Ishikawa (cell line): ENCODE measurements around the gene CD82.

Source experiments
- CEBPB ChIP-seq: IDR thresholded peaks from 2 replicates; pipeline ENCODE4 v1.6.1; 2012
- CREB1 ChIP-seq: IDR thresholded peaks from 2 replicates; pipeline ENCODE4 v1.6.1; 2012; ENCODE audit warnings: low read depth
- EGR1 ChIP-seq: IDR thresholded peaks from 2 replicates; pipeline ENCODE4 v1.6.1; 2012
- EP300 ChIP-seq: IDR thresholded peaks from 2 replicates; pipeline ENCODE4 v1.6.1; 2012; ENCODE audit warnings: borderline replicate concordance
- FOXM1 ChIP-seq: IDR thresholded peaks from 2 replicates; pipeline ENCODE4 v1.6.1; 2012; ENCODE audit warnings: low read depth, borderline replicate concordance
- NFIC ChIP-seq: IDR thresholded peaks from 2 replicates; pipeline ENCODE4 v1.6.1; 2012
- RAD21 ChIP-seq: IDR thresholded peaks from 2 replicates; pipeline ENCODE4 v1.6.1; 2012; ENCODE audit warnings: low read depth
- TAF1 ChIP-seq: IDR thresholded peaks from 2 replicates; pipeline ENCODE4 v1.6.1; 2012; ENCODE audit warnings: low read depth, mild to moderate bottlenecking
- TCF12 ChIP-seq: IDR thresholded peaks from 2 replicates; pipeline ENCODE4 v1.6.1; 2012; ENCODE audit warnings: low read depth
- TEAD4 ChIP-seq: IDR thresholded peaks from 2 replicates; pipeline ENCODE4 v1.6.1; 2012
- YY1 ChIP-seq: IDR thresholded peaks from 2 replicates; pipeline ENCODE4 v1.6.1; 2012; ENCODE audit warnings: low read depth
- ZBTB7A ChIP-seq: IDR thresholded peaks from 2 replicates; pipeline ENCODE4 v1.6.1; 2012; ENCODE audit warnings: low read depth
- TF ChIP-seq, protein P1 (sequence below): IDR thresholded peaks from 2 replicates; pipeline ENCODE4 v1.6.1; 2012
- TF ChIP-seq, protein P2 (sequence below): IDR thresholded peaks from 2 replicates; pipeline ENCODE4 v1.6.1; 2012
- TF ChIP-seq, protein P3 (sequence below): IDR thresholded peaks from 2 replicates; pipeline ENCODE4 v1.6.1; 2012; ENCODE audit warnings: low read depth, mild to moderate bottlenecking

The CD82 gene

DNA sequence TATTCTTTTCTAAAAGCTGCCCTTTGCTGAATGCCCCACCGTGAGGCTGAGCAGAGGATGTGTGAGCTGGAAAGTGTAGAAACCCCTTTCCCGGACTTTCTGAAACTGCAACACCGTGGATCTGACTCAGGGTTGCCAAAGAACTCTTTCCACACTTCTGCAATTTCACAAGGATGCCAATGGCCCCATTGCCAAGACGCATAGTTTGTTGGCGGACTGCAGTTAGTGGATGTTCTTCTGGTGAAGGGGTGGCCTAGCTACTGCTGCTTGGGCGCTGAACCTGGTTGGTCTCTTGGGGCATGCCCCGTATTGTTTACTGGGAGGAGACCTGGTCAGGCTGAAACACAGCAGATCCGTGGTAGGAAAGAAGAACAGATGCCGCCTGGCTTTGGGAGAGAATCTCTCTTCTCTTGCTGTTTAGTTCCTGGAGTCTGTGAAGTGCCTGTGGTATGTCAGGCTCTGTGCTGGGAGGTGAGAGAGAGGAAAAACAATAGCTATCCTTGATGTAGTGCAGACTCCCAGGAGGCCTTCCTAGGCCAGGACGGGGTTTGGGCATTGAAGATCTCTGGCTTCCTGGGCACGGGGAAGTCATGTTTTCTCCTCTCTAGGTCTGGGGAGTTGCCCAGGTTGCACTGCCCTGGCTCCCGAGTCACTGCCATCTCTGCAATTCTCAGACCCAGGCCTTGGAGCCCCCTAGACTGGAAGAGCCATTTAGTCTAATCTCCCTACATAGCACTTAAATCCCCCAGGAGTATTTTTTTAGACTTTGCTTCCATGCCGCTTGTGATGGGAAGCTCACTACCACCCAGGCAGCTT, 26.9 kb downstream of the CD82 start:
- no peak for TF ChIP-seq NFIC
- TF ChIP-seq, protein P1, sequence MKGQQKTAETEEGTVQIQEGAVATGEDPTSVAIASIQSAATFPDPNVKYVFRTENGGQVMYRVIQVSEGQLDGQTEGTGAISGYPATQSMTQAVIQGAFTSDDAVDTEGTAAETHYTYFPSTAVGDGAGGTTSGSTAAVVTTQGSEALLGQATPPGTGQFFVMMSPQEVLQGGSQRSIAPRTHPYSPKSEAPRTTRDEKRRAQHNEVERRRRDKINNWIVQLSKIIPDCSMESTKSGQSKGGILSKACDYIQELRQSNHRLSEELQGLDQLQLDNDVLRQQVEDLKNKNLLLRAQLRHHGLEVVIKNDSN = no peak
- TF ChIP-seq RAD21 = no peak
- TF ChIP-seq EP300 = no peak
- TF ChIP-seq YY1 = no peak
- TF ChIP-seq FOXM1 = no peak
- no peak for TF ChIP-seq TAF1
- TF ChIP-seq EGR1 = no peak
- no peak for TF ChIP-seq ZBTB7A
- TF ChIP-seq TEAD4 = no peak
- TF ChIP-seq, protein P2, sequence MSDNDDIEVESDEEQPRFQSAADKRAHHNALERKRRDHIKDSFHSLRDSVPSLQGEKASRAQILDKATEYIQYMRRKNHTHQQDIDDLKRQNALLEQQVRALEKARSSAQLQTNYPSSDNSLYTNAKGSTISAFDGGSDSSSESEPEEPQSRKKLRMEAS = no peak
- TF ChIP-seq, protein P3, sequence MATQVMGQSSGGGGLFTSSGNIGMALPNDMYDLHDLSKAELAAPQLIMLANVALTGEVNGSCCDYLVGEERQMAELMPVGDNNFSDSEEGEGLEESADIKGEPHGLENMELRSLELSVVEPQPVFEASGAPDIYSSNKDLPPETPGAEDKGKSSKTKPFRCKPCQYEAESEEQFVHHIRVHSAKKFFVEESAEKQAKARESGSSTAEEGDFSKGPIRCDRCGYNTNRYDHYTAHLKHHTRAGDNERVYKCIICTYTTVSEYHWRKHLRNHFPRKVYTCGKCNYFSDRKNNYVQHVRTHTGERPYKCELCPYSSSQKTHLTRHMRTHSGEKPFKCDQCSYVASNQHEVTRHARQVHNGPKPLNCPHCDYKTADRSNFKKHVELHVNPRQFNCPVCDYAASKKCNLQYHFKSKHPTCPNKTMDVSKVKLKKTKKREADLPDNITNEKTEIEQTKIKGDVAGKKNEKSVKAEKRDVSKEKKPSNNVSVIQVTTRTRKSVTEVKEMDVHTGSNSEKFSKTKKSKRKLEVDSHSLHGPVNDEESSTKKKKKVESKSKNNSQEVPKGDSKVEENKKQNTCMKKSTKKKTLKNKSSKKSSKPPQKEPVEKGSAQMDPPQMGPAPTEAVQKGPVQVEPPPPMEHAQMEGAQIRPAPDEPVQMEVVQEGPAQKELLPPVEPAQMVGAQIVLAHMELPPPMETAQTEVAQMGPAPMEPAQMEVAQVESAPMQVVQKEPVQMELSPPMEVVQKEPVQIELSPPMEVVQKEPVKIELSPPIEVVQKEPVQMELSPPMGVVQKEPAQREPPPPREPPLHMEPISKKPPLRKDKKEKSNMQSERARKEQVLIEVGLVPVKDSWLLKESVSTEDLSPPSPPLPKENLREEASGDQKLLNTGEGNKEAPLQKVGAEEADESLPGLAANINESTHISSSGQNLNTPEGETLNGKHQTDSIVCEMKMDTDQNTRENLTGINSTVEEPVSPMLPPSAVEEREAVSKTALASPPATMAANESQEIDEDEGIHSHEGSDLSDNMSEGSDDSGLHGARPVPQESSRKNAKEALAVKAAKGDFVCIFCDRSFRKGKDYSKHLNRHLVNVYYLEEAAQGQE = no peak
- TF ChIP-seq CEBPB = no peak
- no peak for TF ChIP-seq CREB1
- no peak for TF ChIP-seq TCF12

DNA sequence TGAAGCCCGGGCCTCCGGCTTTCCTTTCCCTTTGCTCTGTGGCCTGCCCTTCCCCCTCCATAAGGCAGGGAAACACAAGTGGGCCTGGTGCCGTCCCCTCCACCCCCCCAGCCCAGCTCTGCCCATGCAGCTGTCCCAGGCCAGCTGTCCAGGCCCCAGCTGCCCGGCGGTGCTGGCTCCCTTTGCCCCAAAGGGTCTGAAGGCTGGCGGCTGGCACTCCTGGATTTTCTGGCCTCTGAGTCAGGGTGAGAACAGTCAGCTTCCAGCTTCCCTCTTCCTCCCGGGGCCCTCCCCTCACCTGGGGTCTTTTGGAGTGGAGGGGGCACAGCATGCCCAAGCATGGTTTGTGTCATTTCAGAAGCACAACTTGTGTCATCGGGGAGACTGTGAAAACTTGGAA, 27.8 kb downstream of the CD82 start:
- TF ChIP-seq, protein P1 = no peak
- TF ChIP-seq EP300 (no peak), CEBPB (no peak), TAF1 (no peak), NFIC (no peak), YY1 (no peak), RAD21 (no peak), TCF12 (no peak), FOXM1 (no peak), TEAD4 (no peak)

DNA sequence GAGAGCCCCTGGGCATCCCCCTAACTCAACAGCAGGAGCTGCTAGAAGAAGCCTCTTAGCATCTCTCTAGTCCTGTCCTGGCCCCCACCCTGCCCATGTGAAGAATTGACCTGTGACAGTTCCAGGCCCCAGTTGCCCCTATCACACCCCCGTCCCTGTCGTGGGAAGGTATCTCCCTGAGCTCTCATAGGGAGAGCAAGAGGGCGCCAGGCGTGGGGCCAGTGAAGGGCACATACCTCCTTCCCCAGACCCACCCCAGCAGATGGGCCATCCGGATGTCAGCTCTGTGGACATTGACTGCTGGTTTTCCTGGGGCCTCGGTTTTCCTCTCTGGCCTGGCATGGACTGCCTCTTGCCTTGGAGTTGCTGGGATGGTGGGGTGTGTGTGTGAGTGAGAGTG, 29.5 kb downstream of the CD82 start:
- TF ChIP-seq TEAD4 (no peak), EGR1 (no peak), EP300 (no peak), CEBPB (no peak), TCF12 (no peak), YY1 (no peak)
- TF ChIP-seq, protein P2 = no peak

DNA sequence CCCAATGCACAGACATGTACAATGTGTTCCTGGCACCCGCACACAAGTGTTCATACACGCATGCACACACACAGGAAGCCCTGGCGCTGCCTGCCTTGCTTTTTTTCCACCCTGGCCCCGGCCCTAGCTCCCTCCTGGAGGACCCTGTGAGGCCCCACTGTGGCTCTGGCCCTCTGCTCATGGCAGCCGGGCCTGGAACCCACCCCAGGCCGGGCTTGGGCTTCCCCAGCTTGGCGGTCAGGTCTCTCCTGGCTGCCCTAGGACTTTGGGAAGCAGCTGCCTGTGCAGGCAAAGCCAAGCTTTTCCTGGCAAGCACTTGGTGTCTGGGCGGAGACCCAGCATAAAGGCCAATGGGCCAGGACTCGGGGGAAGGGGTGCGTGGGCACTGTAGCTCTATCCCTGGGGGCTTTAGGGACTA, 30.5 kb downstream of the CD82 start:
- TF ChIP-seq, protein P3 = no peak
- TF ChIP-seq EGR1 (no peak), NFIC (no peak), EP300 (no peak), TCF12 (no peak), YY1 (no peak), ZBTB7A (no peak)

DNA sequence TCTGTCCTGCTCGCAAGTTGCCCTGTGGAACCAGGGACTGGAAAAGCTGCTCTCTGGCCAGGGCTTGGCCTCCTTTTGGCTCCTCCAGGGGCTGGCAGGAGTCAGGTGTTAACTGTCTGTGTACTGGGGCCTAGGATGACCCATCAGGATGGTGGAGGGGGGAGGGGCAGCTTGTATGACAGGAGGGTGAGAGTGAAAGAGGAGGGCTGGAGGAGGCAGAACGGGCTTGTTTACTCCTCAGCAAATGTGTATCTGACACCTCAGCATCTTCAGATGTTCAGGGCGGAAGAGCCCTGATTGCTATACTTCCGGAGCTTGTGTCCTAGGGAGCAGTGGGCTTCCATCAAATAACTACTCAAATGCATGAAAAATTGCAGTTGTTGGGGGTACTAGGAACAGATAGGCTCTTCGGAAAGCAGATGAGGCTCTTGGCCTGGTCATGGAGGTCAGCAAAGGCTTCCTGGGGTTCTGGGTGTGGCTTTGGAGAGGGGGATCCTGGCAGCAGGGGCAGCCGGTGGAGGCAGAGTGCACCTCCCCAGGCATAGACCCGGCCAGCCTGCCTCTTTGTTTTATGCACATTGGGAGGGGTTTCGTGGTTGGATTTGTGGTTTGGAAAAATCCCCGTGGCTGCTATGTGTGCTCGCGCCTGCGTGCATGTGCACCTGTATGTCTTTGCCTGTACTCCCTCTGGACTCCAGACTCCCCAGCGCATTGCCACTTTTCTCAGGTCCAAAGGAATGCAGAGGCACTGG, 31.2 kb downstream of the CD82 start:
- TF ChIP-seq NFIC (no peak), CEBPB (no peak), RAD21 (no peak), YY1 (no peak), CREB1 (no peak), TEAD4 (no peak)
- TF ChIP-seq, protein P3 = no peak
- TF ChIP-seq, protein P1 = no peak
- TF ChIP-seq, protein P2 = no peak
